HUES48 (cell line): Measurements from ENCODE around the gene ERRFI1.

Experiments
- H3K27ac ChIP-seq: one replicate; pipeline ENCODE4 v1.7.0; 2013; ENCODE audit warnings: low read depth, low read length, inconsistent platforms
- H3K27me3 ChIP-seq: 2 replicates; pipeline ENCODE4 v1.6.1; 2013; ENCODE audit warnings: mild to moderate bottlenecking, low read length; ENCODE audit not compliant: control insufficient read depth, insufficient read depth
- H3K36me3 ChIP-seq: 2 replicates; pipeline ENCODE4 v1.6.1; 2013; ENCODE audit warnings: low read length; ENCODE audit not compliant: control insufficient read depth, insufficient read depth
- H3K4me1 ChIP-seq: 2 replicates; pipeline ENCODE4 v1.6.1; 2013; ENCODE audit warnings: mild to moderate bottlenecking, low read length; ENCODE audit not compliant: control insufficient read depth, insufficient read depth
- H3K4me3 ChIP-seq: 2 replicates; pipeline ENCODE4 v1.5.1; 2013; ENCODE audit warnings: mild to moderate bottlenecking, low read depth, low read length
- H3K9ac ChIP-seq: 2 replicates; pipeline ENCODE4 v1.6.1; 2013; ENCODE audit warnings: mild to moderate bottlenecking, low read depth, low read length, moderate library complexity
- H3K9me3 ChIP-seq: 2 replicates; pipeline ENCODE4 v1.6.1; 2013; ENCODE audit warnings: low read length; ENCODE audit not compliant: control insufficient read depth, insufficient read depth

Gene ERRFI1

GRCh38 chr1:8042134-8042533 lies 16.0 kb upstream of the ERRFI1 start:
- Histone ChIP-seq H3K27ac (no peak overlapping the region), H3K4me1 (no peaks in the 10 kb centered on the region), H3K4me3 (no peak overlapping the region), H3K27me3 (no peaks in the 10 kb centered on the region), H3K9ac (no peak overlapping the region), H3K36me3 (no peaks in the 10 kb centered on the region), H3K9me3 (no peaks in the 10 kb centered on the region)

GRCh38 chr1:8040586-8040985 lies 14.5 kb upstream of the ERRFI1 start:
- H3K9ac ChIP-seq: no peak overlapping the region

GRCh38 chr1:8039071-8039470 lies 13.0 kb upstream of the ERRFI1 start:
- Histone ChIP-seq H3K9ac (no peak overlapping the region), H3K27ac (no peak overlapping the region), H3K27me3 (no peaks in the 10 kb centered on the region), H3K36me3 (no peaks in the 10 kb centered on the region), H3K4me1 (no peaks in the 10 kb centered on the region), H3K4me3 (no peak overlapping the region), H3K9me3 (no peaks in the 10 kb centered on the region)

More at GRCh38 chr1:8040586-8040985, 14.5 kb upstream of the ERRFI1 start:
- Histone ChIP-seq H3K4me3 (no peak overlapping the region), H3K27ac (no peak overlapping the region), H3K9me3 (no peaks in the 10 kb centered on the region), H3K36me3 (no peaks in the 10 kb centered on the region), H3K27me3 (no peaks in the 10 kb centered on the region), H3K4me1 (no peaks in the 10 kb centered on the region)

- no peak overlapping the region for H3K4me3 ChIP-seq
- no peak overlapping the region for H3K27ac ChIP-seq
- H3K9me3 ChIP-seq: no peaks in the 10 kb centered on the region
- H3K4me1 ChIP-seq: no peaks in the 10 kb centered on the region
- no peaks in the 10 kb centered on the region for H3K36me3 ChIP-seq
- no peak overlapping the region for H3K9ac ChIP-seq
- H3K27me3 ChIP-seq: no peaks in the 10 kb centered on the region
These were observed 9.2 kb upstream of the ERRFI1 start for GRCh38 chr1:8035289-8035688.

- Histone ChIP-seq H3K36me3 (no peaks in the 10 kb centered on the region), H3K9ac (no peak overlapping the region), H3K4me1 (peaks cover 5% of the 10 kb centered on the region), H3K4me3 (no peak overlapping the region), H3K9me3 (no peaks in the 10 kb centered on the region), H3K27me3 (no peaks in the 10 kb centered on the region), H3K27ac (no peak overlapping the region)
These were observed 7.2 kb upstream of the ERRFI1 start for GRCh38 chr1:8033322-8033721.

- H3K27me3 ChIP-seq: no peaks in the 10 kb centered on the region
- H3K36me3 ChIP-seq: no peaks in the 10 kb centered on the region
- no peak overlapping the region for H3K27ac ChIP-seq
- no peak overlapping the region for H3K4me3 ChIP-seq
- H3K4me1 ChIP-seq: peaks cover 13% of the 10 kb centered on the region
- H3K9ac ChIP-seq: no peak overlapping the region
- H3K9me3 ChIP-seq: no peaks in the 10 kb centered on the region
These were observed 6.3 kb upstream of the ERRFI1 start for GRCh38 chr1:8032366-8032910.

- peaks cover 6% of the 10 kb centered on the region for H3K27me3 ChIP-seq
- no peak overlapping the region for H3K4me3 ChIP-seq
- H3K27ac ChIP-seq: no peak overlapping the region
- no peak overlapping the region for H3K9ac ChIP-seq
- H3K36me3 ChIP-seq: no peaks in the 10 kb centered on the region
- peaks cover 24% of the 10 kb centered on the region for H3K4me1 ChIP-seq
- no peaks in the 10 kb centered on the region for H3K9me3 ChIP-seq
These were observed 5.2 kb upstream of the ERRFI1 start for GRCh38 chr1:8031176-8031785.

- no peak overlapping the region for H3K9ac ChIP-seq
- H3K27ac ChIP-seq: peak overlapping the region; percentile 31
- no peaks in the 10 kb centered on the region for H3K9me3 ChIP-seq
- peaks cover 41% of the 10 kb centered on the region for H3K4me1 ChIP-seq
- H3K36me3 ChIP-seq: no peaks in the 10 kb centered on the region
- no peak overlapping the region for H3K4me3 ChIP-seq
- peaks cover 6% of the 10 kb centered on the region for H3K27me3 ChIP-seq
These were observed 2.4 kb upstream of the ERRFI1 start for GRCh38 chr1:8028571-8028910.

GRCh38 chr1:8027748-8028570 lies 1.9 kb upstream of the ERRFI1 start:
- Histone ChIP-seq H3K4me3 (no peak overlapping the region), H3K36me3 (no peaks in the 10 kb centered on the region), H3K27me3 (peaks cover 6% of the 10 kb centered on the region), H3K9me3 (no peaks in the 10 kb centered on the region), H3K27ac (peak overlapping the region; percentile 31), H3K4me1 (peaks cover 47% of the 10 kb centered on the region), H3K9ac (no peak overlapping the region)

GRCh38 chr1:8026976-8027747 lies 1.1 kb upstream of the ERRFI1 start:
- Histone ChIP-seq H3K27me3 (peaks cover 6% of the 10 kb centered on the region), H3K4me3 (peak overlapping the region; percentile 96), H3K9ac (no peak overlapping the region), H3K9me3 (no peaks in the 10 kb centered on the region), H3K4me1 (peaks cover 55% of the 10 kb centered on the region), H3K27ac (peak overlapping the region; percentile 69), H3K36me3 (no peaks in the 10 kb centered on the region)
